Right ventricle myocardium inferior (tissue), 1 donor: ENCODE measurements around the gene NEGR1. TPM values are rescaled to one million over a fixed set of nuclear protein-coding genes. Genes with fewer than 3 reads are reported as not detected.
A peak's percentile ranks its signal among the peaks of the same experiment; 100 is the strongest.

ENCODE experiments used
- ATAC-seq: fragments of 200-7000 bp; cut with Tn5 transposase; one replicate; pipeline ENCODE4 v1.9.1; 2020; ENCODE audit warnings: mild to moderate bottlenecking, moderate library complexity
- DNase-seq: peaks from one replicate; pipeline ENCODE4 v3.0.0; 2021; ENCODE audit errors: missing footprints
- intact Hi-C: fragments of 100-400 bp; cut with DNase I; formaldehyde crosslinking; loops from one replicate; pipeline ENCODE4 v1.11.0; 2022
- total RNA-seq: library from RNA; stranded (reverse); fragmentation: NEBNext Ultra II Directional; extraction: Animal tissue kit (Norgen Biotek cat#: 25700); gene quantifications from one replicate; pipeline ENCODE4 v1.2.1, GENCODE V29; 2021
- donor health status: DM: no; HTN: yes; CAD: no; lungs with severe emphysema.

NEGR1 gene
- total RNA-seq, 1 donor from 2014 or later, result 15.2 TPM

DNA sequence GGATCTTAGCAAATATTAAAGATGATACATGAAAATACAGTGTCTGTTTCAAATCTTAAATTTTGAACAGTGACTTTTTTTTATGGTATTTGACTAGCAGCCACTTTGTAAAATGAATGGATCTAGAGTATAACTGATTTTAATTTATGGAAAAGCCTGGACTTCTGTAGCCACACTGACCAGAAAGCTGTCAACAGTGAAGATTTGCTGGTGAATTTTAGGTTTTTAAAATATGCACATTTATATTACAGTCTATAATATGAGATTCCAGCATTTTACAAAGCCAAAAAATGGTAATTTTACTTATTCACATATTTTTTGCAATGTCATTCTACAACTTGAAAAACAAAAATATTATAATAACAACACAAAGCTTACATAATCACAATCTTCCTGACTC is 131.8 kb downstream of the NEGR1 start:
- ATAC-seq, result no peak
- no peak for DNase-seq
- intact Hi-C loops, result no loop called here

- DNase-seq, result no peak
- intact Hi-C loops, result no loop called here
- ATAC-seq, result no peak
These were observed 140.5 kb downstream of the NEGR1 start for GRCh38 chr1:72141875-72142274.

- intact Hi-C loops, result no loop called here
- ATAC-seq (no peak), DNase-seq (no peak)
These were observed 142.1 kb downstream of the NEGR1 start for GRCh38 chr1:72140222-72140621.

GRCh38 chr1:72137656-72138055 is 144.7 kb downstream of the NEGR1 start:
- no peak for ATAC-seq
- intact Hi-C loops, result no loop called here
- no peak for DNase-seq

DNA sequence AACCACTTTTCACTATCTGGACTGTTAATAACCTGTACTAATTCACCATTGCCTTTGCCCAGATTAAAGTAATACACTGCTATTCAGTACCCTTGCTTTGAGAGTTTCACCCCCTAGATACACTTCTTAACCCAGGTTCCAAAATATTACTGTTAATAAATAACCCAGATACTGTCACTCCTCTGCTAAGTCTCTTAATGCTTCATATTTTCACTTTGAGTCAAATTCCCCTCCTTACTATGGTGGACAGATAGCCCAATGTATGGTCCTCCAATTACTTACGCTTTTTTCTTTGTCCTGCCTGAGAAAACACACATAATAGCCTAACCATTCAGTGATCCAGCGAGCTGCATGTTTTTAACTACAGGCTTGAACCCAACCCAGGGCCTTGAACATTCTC is 152.5 kb downstream of the NEGR1 start:
- no peak for ATAC-seq
- intact Hi-C loops, result loop anchor here (10.0 kb wide), 1 partner anchor 155 kb away; the partner anchor contains the start of gene NEGR1

GRCh38 chr1:72122099-72122880 is 160.0 kb downstream of the NEGR1 start:
- DNase-seq, result no peak
- ATAC-seq, result peak; percentile 94
- intact Hi-C loops, result loop anchor here (10.0 kb wide), 1 partner anchor 163 kb away; the partner anchor contains the start of gene NEGR1

More for the DNA sequence above, 152.5 kb downstream of the NEGR1 start:
- no peak for DNase-seq

DNA sequence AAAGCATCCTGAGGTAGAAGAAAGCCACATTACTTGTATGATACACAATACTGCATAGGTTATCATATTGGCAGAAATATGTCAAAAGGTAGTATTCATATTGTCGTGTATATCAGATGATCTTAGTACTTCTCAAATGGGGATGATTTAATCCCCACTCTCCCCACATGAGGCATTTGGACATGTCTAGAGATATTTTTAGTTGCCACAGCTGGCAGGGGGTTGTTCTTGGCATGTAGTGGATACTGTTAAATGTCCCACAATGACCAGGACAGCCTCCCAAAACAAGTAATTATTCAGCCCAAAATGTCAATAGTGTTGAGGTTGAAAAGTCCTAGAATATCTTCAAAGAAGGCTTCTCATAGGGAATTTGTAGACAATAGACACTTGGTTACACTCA is 162.8 kb downstream of the NEGR1 start:
- ATAC-seq, result no peak

DNA sequence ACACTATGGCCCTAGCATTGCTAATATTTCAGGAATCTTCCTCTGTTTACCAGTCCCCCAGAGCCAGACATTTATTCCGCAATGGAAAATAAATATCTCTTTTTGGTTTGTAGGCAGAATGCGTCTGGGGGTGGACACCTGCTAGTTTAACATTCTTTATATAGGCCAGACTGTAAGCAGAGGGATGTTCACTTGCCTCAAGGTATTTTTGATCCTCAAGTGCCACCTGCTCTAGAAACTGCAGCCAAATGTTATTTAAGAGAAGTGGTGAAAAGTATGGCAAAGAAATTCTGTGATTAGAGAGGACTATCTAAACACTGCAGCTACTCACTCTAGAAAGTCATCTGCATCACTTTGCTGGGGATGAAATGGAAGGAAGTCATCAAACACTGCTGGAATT is 164.7 kb downstream of the NEGR1 start:
- DNase-seq (no peak), ATAC-seq (no peak)
- intact Hi-C loops, result no loop called here

More for the DNA sequence above, 162.8 kb downstream of the NEGR1 start:
- intact Hi-C loops, result no loop called here
- DNase-seq, result no peak

- no peak for DNase-seq
- no peak for ATAC-seq
- intact Hi-C loops, result no loop called here
These were observed 167.0 kb downstream of the NEGR1 start for GRCh38 chr1:72115290-72115689.

- DNase-seq, result no peak
- intact Hi-C loops, result no loop called here
- ATAC-seq, result no peak
These were observed 170.7 kb downstream of the NEGR1 start for GRCh38 chr1:72111662-72112061.

DNA sequence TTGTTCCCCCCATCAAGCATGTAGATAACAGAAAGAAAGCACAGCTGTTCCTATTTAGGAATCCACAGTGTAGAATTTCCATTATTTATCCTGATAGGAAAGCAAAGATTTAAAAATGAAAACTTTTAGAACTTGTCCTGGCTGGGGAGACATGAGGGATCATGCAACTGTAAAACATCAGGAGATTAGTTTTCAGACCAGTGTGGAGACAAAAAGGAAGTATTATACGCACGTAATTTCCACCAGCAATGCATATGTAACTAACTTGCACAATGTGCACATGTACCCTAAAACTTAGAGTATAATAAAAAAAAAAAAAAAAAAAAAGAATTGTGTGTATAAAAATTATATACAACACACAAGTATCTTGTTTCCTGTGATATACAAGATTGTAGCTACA is 172.4 kb downstream of the NEGR1 start:
- DNase-seq (no peak), ATAC-seq (no peak)
- intact Hi-C loops, result loop anchor here (10.0 kb wide), 1 partner anchor 255 kb away; no protein-coding TSS in a partner anchor

DNA sequence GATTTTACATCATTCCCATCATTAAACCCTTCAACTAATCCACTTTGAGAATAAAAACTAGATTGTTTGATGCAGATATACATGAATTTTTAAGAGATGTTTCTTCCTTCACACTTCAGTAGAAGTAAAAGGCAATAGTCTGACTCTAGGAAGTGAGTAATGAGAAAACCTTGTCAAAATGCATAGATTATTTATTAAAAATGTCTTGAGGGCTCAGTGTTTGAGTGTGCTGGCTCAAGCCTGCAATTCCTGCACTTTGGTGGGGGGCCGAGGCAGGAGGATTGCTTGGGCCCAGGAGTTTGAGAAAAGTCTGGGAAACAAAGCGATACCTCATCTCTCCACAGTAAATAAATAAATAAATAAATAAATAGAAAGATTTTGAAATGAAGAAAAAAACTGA is 177.1 kb downstream of the NEGR1 start:
- ATAC-seq (no peak), DNase-seq (no peak)
- intact Hi-C loops, result loop anchor here (10.0 kb wide), 1 partner anchor 250 kb away; no protein-coding TSS in a partner anchor

GRCh38 chr1:72101840-72102632 is 180.3 kb downstream of the NEGR1 start:
- intact Hi-C loops, result loop anchor here (10.0 kb wide), 1 partner anchor 247 kb away; no protein-coding TSS in a partner anchor
- DNase-seq, result no peak
- no peak for ATAC-seq

DNA sequence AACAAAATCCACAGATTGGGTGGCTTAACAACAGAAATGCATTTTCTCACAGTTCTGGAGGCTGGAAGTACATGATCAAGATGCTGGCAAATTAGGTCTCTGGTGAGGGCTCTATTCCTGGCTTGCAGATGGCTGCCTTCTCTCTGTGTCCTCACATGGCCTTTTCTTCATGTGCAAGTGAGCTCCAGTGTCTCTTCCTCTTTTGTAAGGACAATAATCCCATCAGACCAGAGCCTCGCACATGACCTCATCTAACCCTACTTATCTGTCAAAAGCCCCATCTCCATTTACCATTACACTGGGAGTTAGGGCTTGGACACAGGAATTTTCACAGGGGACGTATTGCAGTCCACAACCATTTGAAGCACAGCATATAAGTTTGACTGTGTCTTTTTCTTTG is 181.6 kb downstream of the NEGR1 start:
- ATAC-seq (no peak), DNase-seq (no peak)
- intact Hi-C loops, result loop anchor here (10.0 kb wide), 1 partner anchor 246 kb away; no protein-coding TSS in a partner anchor

DNA sequence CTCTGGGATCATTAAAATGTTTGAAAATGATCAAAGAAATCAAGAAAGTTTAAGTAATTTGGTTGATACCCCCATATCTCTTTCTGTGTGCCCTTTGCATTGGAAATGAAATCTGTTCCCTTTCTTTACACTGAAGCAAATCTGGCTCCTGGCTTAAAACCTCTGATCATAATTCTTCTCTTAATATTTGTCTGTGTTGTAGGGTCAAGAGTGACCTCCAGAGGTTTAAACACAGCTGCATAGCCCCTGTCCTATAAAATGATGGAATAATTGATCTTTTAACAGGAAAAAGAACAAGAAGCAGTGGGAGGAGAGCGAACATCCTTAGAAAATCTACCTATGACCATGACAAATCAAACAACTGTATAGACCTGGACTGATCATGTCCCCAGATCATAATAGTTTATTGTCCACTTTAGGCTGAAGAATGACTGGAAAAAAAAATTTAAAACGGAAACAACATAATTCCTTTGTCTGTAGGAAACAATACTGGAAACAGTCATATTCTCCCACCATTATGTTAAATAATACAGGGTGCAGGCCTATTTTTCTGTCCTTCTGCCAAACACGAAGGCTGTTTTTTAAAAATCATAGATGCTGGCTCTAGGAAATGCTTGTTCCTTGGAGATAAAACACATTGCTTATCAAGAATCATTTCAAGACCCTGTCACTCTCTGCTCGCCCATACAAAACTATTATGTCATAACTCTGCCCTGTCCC is 184.3 kb downstream of the NEGR1 start:
- DNase-seq, result no peak
- ATAC-seq, result no peak
- intact Hi-C loops, result no loop called here

DNA sequence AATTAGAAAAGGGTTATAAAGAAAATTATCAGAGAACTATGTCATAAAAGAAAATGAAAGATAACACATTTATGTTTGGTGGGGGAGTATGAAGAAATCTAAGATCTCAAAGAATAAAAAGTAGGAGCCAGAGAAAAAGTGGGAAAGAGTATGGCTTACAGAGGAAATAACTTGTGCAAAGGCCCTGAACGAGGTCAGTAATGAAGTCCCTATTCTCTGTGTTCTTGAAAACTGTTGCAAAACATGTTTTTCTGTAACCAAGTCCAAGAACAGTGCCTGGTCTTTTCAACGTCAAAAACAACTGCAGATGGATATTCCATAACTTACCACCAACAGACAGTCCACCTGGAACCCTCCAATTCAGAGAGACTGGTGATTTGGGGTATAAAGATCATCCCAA is 188.1 kb downstream of the NEGR1 start:
- ATAC-seq (peak; percentile 69), DNase-seq (no peak)
- intact Hi-C loops, result no loop called here

DNA sequence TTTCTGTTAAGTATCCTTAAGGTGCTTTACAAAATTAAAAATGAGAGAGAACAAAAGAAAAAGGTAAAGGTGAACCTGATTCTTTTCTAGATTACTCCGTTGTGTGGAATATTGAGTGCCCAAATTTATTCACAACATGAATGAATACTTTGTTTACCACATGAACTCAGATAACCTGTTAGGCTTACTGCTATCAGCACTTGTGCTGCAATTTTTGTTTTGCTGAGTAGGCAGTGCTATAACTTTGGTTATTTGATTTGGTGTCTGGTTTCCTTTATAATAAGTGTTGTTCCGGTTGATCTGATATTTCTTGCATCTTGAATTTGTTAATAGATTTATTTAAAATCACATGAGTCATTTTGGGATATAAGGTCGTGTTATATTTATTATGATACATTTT is 195.9 kb downstream of the NEGR1 start:
- intact Hi-C loops, result no loop called here
- DNase-seq (no peak), ATAC-seq (no peak)

DNA sequence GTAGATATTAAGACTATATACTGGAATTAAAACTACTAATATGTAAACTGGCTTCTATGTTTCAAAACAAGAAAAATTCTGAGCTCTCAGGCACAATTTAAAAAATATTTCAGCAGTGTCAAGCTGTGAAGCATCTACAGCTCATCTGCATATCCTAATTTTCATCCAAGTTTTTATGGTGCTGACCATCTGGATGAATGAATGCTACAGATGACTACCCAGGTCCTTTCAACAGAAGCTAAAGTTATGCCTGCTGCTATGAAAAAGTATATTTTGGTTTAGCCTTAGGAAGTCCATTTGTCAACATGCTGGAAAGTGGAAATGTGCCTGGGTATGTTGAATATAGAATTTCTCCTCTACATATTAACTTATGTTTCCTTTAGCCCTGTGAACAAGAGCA is 206.9 kb downstream of the NEGR1 start:
- intact Hi-C loops, result no loop called here
- DNase-seq (no peak), ATAC-seq (no peak)

- no peak for DNase-seq
- intact Hi-C loops, result no loop called here
- ATAC-seq, result peak; percentile 46
These were observed 215.9 kb downstream of the NEGR1 start for GRCh38 chr1:72066431-72066830.
